Measurements from ENCODE around the gene PCDHA1. TPM values are rescaled to one million over a fixed set of nuclear protein-coding genes. Genes with fewer than 3 reads are reported as not detected.
A peak's percentile ranks its signal among the peaks of the same experiment; 100 is the strongest.
"Not testable (repeated sequence)": the region's sequence is repeated elsewhere in the genome, so short reads cannot be mapped to it uniquely, and the experiment has no call there.

Gene PCDHA1
- total and polyA plus RNA-seq, 10 donors = 0.05 TPM; not detected in 9

DNA sequence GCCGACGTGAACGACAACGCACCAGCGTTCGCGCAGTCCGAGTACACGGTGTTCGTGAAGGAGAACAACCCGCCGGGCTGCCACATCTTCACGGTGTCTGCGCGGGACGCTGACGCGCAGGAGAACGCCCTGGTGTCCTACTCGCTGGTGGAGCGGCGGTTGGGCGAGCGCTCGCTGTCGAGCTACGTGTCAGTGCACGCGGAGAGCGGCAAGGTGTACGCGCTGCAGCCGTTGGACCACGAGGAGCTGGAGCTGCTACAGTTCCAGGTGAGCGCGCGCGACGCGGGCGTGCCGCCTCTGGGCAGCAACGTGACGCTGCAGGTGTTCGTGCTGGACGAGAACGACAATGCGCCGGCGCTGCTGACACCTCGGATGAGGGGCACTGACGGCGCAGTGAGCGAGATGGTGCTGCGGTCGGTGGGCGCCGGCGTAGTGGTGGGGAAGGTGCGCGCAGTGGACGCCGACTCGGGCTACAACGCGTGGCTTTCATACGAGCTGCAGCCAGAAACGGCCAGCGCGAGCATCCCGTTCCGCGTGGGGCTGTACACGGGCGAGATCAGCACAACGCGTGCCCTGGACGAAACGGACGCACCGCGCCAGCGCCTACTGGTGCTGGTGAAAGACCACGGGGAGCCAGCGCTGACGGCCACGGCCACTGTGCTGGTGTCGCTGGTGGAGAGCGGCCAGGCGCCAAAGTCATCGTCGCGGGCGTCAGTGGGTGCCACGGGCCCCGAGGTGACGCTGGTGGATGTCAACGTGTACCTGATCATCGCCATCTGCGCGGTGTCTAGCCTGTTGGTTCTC, 64.1 kb downstream of the PCDHA1 start:
- intact Hi-C loops (cut with DNase I; ENCODE audit: low total_unique reads); H3K4me1 ChIP-seq; H3K27ac ChIP-seq; H3K4me3 ChIP-seq; DNase-seq; H3K36me3 ChIP-seq: not testable (repeated sequence)
- Histone ChIP-seq H3K9me3 (peaks cover 0 to 52% (median 20%) of the 10 kb centered on the region in 8 donors), H3K27me3 (replicated peaks in 1 of 7) (peaks cover 0 to 76% (median 10%) of the 10 kb centered on the region in 7 donors)
- 44 to 61% (median 54%) methylated on average over 53 to 101 of the region's 101 CpGs; no CpG with 5 or more reads in 1 of the 5 donors for WGBS, 5 donors

DNA sequence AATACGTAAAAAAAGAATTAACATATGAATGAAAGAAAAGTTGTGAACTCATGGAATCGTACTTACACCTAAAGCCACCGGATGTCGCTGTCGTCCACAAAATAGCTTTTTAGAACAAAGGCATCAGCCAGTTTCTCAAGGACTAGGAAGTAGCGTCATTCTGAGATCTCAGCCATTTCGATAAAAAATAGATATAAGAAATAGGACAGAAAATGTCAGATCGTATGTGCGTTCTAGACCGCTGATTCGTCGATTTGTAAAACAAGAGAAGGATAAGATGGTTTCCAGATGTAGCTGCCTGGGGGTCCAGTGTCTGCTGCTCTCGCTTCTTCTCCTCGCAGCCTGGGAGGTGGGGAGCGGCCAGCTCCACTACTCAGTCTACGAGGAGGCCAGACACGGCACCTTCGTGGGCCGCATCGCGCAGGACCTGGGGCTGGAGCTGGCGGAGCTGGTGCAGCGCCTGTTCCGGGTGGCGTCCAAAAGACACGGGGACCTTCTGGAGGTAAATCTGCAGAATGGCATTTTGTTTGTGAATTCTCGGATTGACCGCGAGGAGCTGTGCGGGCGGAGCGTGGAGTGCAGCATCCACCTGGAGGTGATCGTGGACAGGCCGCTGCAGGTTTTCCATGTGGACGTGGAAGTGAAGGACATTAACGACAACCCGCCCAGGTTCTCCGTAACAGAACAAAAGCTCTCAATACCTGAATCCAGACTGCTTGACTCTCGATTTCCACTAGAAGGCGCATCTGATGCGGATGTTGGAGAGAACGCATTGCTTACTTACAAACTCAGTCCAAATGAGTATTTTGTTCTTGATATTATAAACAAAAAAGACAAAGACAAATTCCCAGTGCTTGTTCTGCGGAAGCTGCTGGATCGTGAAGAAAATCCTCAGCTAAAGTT, 70.1 kb downstream of the PCDHA1 start, which contains the start of gene PCDHA10:
TSS of gene PCDHA10 (plus strand) at position 126 of the 903 bp plus-strand sequence. CDS start at position 278, 152 bp downstream.
- no peak for TF ChIP-seq POLR2AphosphoS5 (IDR thresholded peaks at IDR 0.05)
- TF ChIP-seq, protein P1, sequence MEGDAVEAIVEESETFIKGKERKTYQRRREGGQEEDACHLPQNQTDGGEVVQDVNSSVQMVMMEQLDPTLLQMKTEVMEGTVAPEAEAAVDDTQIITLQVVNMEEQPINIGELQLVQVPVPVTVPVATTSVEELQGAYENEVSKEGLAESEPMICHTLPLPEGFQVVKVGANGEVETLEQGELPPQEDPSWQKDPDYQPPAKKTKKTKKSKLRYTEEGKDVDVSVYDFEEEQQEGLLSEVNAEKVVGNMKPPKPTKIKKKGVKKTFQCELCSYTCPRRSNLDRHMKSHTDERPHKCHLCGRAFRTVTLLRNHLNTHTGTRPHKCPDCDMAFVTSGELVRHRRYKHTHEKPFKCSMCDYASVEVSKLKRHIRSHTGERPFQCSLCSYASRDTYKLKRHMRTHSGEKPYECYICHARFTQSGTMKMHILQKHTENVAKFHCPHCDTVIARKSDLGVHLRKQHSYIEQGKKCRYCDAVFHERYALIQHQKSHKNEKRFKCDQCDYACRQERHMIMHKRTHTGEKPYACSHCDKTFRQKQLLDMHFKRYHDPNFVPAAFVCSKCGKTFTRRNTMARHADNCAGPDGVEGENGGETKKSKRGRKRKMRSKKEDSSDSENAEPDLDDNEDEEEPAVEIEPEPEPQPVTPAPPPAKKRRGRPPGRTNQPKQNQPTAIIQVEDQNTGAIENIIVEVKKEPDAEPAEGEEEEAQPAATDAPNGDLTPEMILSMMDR (IDR thresholded peaks at IDR 0.05 in 8 of 11, conservative IDR thresholded peaks at IDR 0.05 in 3 of 11) = peak in 1 of 11 experiments; percentile 25
- TF ChIP-seq POLR2A (IDR thresholded peaks at IDR 0.05) = no peak
- peaks cover 0 to 62% (median 37%) of the 10 kb centered on the region in 8 donors for H3K9me3 ChIP-seq
- DNase-seq = no peak
- WGBS, 5 donors = 24 to 37% (median 29%) methylated on average over 37 to 44 of the region's 44 CpGs; no CpG with 5 or more reads in 1 of the 5 donors
- no peaks in the 10 kb centered on the region for H3K4me1 ChIP-seq
- H3K27ac ChIP-seq = no peak within 1 kb of the TSS
- H3K36me3 ChIP-seq = no peaks in the 10 kb centered on the region
- intact Hi-C loops (cut with DNase I; ENCODE audit: low total_unique reads) = no loop called here
- H3K27me3 ChIP-seq (replicated peaks in 1 of 7) = peaks cover 0 to 64% (median 6%) of the 10 kb centered on the region in 7 donors
- peak within 1 kb of the TSS in 2 of 8 donors; percentile 27 to 43 for H3K4me3 ChIP-seq

DNA sequence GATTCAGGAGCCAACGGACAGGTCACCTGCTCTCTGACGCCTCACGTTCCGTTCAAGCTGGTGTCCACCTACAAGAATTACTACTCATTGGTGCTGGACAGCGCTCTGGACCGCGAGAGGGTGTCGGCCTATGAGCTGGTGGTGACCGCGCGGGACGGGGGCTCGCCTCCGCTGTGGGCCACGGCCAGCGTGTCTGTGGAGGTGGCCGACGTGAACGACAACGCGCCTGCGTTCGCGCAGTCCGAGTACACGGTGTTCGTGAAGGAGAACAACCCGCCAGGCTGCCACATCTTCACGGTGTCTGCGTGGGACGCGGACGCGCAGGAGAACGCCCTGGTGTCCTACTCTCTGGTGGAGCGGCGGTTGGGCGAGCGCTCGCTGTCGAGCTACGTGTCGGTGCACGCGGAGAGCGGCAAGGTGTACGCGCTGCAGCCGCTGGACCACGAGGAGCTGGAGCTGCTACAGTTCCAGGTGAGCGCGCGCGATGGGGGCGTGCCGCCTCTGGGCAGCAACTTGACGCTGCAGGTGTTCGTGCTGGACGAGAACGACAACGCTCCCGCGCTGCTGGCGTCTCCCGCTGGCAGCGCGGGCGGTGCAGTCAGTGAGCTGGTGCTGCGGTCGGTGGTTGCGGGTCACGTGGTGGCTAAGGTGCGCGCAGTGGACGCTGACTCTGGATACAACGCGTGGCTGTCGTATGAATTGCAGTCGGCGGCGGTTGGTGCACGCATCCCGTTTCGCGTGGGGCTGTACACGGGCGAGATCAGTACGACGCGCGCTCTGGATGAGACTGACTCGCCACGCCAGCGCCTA, 71.4 kb downstream of the PCDHA1 start:
- no peaks in the 10 kb centered on the region for H3K4me1 ChIP-seq
- intact Hi-C loops (cut with DNase I; ENCODE audit: low total_unique reads) = no loop called here
- DNase-seq = no peak

More for the DNA sequence above, 71.4 kb downstream of the PCDHA1 start:
- H3K27me3 ChIP-seq (replicated peaks in 1 of 7) = peaks cover 0 to 73% (median 6%) of the 10 kb centered on the region in 7 donors
- H3K9me3 ChIP-seq = peaks cover 0 to 70% (median 50%) of the 10 kb centered on the region in 8 donors
- no peaks in the 10 kb centered on the region for H3K36me3 ChIP-seq
- WGBS, 5 donors = 57 to 67% (median 66%) methylated on average over 62 to 94 of the region's 94 CpGs; no CpG with 5 or more reads in 1 of the 5 donors
- H3K27ac ChIP-seq = no peak overlapping the region
- TF ChIP-seq, protein P1 (IDR thresholded peaks at IDR 0.05 in 8 of 11, conservative IDR thresholded peaks at IDR 0.05 in 3 of 11) = no peak
- TF ChIP-seq POLR2AphosphoS5 (IDR thresholded peaks at IDR 0.05) (no peak), POLR2A (IDR thresholded peaks at IDR 0.05) (no peak)
- no peak overlapping the region for H3K4me3 ChIP-seq

All from spleen (tissue), 11 donors.